Muscle layer of duodenum (tissue), 2 donors: Measurements from ENCODE around the gene HDAC11.

Experiments
- H3K27ac ChIP-seq: one replicate; pipeline ENCODE4 v1.7.0; 2013; ENCODE audit warnings: mild to moderate bottlenecking, low read length
- H3K27me3 ChIP-seq: one replicate; pipeline ENCODE4 v1.7.0; 2013; ENCODE audit warnings: low read depth, mild to moderate bottlenecking, control low read depth, low read length
- H3K36me3 ChIP-seq, 2 donors: one replicate each; pipeline ENCODE4 v1.7.0; 2013; ENCODE audit warnings: low read length in 2 of 2, control low read depth in 1 of 2, mild to moderate bottlenecking in 1 of 2; ENCODE audit not compliant: insufficient read depth in 2 of 2, control insufficient read depth in 1 of 2
- H3K4me1 ChIP-seq, 2 donors: one replicate each; pipeline ENCODE4 v1.7.0; 2013; ENCODE audit warnings: low read length in 2 of 2, mild to moderate bottlenecking in 2 of 2, control low read depth in 1 of 2, moderate library complexity in 1 of 2; ENCODE audit not compliant: insufficient read depth in 2 of 2, control insufficient read depth in 1 of 2
- H3K4me3 ChIP-seq, 2 donors: one replicate each; pipeline ENCODE4 v1.7.0; 2013; ENCODE audit warnings: low read length in 2 of 2, low read depth in 1 of 2, mild to moderate bottlenecking in 1 of 2
- H3K9me3 ChIP-seq, 2 donors: one replicate each; pipeline ENCODE4 v1.7.0; 2013; ENCODE audit warnings: low read length in 2 of 2, control low read depth in 1 of 2, mild to moderate bottlenecking in 1 of 2; ENCODE audit not compliant: control insufficient read depth in 1 of 2
- donor health status: healthy.

Gene HDAC11

DNA sequence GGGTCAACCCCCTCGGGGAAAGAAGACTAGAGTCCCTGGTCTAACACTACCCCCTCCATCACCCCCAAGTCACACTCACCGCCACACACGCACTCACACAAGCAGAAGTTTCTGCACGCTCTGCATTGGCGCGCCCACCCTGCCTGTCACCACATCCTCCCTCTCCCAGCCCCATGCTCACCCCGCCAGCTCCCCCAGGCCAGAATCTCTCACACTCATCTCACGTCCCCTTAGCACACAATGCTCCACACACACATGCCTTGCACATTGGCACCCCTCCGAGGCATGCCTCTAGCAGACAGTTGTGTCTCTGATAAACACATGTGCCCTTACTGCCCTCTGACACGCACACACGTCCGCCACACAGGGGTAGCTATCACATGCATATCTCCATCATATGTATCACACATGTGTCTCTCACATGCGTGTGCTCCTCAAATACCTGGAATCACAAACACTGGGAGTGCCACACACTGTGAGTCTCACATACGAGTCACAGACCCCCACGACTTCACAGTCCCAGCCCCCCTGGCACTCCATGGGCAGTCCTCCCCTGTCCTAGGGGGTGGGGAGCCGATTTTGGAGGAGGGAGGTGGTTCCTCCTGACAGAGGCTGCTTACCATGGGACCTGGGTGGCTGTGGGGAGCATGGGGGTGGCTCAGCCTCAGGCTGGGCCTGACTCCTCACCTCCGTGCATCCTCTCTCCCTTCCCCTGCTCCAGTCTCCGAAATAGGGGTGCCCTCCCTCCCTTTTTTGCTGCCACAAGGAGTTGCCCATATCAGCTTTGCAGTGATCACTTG is 69.7 kb downstream of the HDAC11 start:
- no peak overlapping the region for H3K27ac ChIP-seq
- no peaks in the 10 kb centered on the region for H3K9me3 ChIP-seq
- no peaks in the 10 kb centered on the region for H3K36me3 ChIP-seq
- H3K27me3 ChIP-seq = peaks cover 5% of the 10 kb centered on the region
- no peaks in the 10 kb centered on the region for H3K4me1 ChIP-seq
- peak overlapping the region; percentile 1 to 39 for H3K4me3 ChIP-seq

DNA sequence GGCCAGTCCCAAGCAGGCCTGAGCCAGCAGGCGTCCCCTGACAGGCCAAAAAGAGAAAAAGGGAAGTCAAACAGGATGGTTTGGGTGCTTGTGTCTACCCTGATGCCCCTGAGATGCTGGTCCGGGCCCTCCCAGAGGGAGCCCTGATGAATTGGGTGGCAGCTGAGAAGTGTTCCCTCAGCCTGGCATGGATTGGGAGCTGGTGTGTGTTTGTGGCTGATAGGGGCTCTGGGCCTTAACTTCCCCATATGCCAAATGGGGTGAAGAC is 70.3 kb downstream of the HDAC11 start:
- no peak overlapping the region for H3K27ac ChIP-seq
- peaks cover 5% of the 10 kb centered on the region for H3K27me3 ChIP-seq
- H3K36me3 ChIP-seq = no peaks in the 10 kb centered on the region
- no peaks in the 10 kb centered on the region for H3K9me3 ChIP-seq
- H3K4me3 ChIP-seq = peak overlapping the region; percentile 1 to 39
- H3K4me1 ChIP-seq = no peaks in the 10 kb centered on the region

DNA sequence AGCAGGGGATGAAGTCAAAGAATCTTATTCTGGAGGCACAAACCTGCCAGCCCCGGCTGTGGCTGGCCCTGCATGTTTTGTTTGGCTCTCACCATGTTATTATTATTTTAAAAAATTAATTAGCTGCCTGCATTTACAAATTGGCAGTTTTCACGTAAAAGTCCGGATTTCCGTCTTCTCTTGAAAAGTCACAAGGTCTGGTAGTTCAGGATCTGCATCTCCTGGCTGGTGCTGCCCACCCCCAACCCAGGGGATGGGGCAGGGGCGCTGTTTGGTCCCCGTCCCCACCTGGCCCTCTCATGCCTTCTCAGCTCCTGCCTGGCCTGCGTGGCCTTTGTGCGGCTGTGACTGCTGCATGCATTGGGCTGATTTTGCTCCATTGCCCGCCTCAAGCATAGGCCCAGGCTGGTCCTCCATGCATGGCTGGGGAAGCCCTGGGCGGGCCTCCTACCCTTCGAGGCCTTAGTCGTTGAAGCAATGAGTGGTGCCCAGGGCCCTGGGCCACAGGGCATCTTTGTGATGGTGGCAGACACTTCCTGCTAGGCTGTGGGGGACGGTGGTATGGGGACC is 70.8 kb downstream of the HDAC11 start:
- Histone ChIP-seq H3K4me3 (peak overlapping the region in 1 of 2 donors; percentile 1), H3K36me3 (no peaks in the 10 kb centered on the region), H3K9me3 (no peaks in the 10 kb centered on the region), H3K27me3 (peaks cover 5% of the 10 kb centered on the region), H3K27ac (no peak overlapping the region), H3K4me1 (no peaks in the 10 kb centered on the region)

DNA sequence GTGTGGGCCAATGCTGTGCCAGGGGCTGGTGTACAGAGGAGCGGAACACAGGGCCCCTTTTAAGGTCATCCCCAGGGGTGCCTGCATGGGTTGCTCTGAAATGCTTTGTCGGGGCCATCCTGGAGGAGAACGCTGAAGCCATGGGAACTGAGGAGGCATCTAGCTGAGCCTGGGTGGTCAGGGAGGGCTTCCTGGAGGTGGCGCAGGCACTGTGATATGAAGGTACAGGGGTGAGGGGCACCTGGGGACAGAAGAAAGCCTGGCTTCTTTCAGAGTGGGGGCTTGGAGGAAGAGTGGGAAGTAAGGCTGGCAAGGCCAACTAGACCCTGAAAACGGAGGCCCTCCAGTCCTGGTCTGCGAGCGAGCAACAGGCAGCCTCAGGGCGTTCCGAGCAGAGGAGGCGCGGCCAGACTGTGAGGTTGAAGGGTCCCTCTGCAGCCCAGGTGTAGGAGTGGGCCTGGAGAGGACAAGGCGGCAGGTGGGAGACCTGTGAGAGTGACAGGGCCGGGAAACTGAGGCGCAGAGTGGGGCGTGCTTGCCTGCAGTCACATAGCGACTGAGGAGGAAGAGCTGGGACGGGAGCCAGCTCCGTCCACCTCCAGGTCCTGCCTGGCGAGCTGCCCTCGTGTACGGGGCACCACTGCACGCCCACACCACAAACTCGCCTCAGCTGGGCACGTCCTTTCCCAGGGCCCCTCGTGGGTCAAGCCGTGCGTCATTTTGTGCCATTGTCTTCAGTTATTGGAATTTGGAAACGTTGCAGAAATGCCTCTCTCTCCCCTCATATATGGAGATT is 72.9 kb downstream of the HDAC11 start:
- H3K9me3 ChIP-seq = no peaks in the 10 kb centered on the region
- H3K27me3 ChIP-seq = peaks cover 5% of the 10 kb centered on the region
- H3K4me3 ChIP-seq = no peak overlapping the region
- H3K27ac ChIP-seq = no peak overlapping the region
- no peaks in the 10 kb centered on the region for H3K36me3 ChIP-seq
- H3K4me1 ChIP-seq = no peaks in the 10 kb centered on the region

DNA sequence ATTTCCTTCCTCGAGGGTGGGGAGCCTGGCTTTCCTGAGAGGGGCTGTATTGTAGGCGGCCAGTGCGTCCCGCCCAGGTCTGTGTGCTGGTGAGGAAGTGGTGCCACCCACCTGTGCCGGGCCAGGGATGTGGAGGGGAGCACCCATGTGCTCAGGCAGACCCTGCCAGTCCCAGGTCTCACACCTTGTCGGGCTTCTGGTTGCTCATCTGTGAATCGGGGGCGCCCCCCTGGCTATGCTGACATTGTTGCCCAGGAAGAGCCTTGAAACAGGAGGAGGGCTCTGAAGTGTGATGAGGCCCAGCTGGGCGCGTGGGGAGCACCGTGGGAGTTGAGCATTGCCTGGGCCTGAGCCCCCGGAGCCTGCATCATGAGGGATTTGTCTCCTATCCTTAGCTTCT is 73.6 kb downstream of the HDAC11 start:
- Histone ChIP-seq H3K36me3 (no peaks in the 10 kb centered on the region), H3K27me3 (peaks cover 5% of the 10 kb centered on the region), H3K27ac (no peak overlapping the region), H3K9me3 (no peaks in the 10 kb centered on the region), H3K4me1 (no peaks in the 10 kb centered on the region), H3K4me3 (no peak overlapping the region)

DNA sequence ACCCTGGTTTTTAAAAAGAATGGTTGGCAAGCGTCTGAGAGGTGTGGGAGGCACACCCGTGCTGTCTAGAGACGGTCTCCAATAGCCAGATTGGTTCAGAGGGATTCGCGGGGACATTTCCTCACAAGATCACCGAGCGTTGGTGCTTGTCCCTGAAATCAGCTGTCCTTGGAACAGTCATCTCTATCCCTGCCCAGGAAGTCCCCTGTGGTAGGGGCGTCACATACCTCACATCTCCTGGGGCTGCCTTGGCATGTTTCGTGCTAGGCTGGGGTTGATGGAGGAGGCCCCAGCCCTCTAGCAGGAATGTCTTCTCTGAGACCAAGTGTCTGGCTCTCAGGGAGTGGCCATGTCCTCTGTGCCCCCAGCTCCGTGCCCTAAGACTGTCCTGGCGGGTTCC is 75.6 kb downstream of the HDAC11 start:
- no peaks in the 10 kb centered on the region for H3K4me1 ChIP-seq
- H3K9me3 ChIP-seq = no peaks in the 10 kb centered on the region
- H3K27ac ChIP-seq = no peak overlapping the region
- H3K36me3 ChIP-seq = no peaks in the 10 kb centered on the region
- H3K4me3 ChIP-seq = no peak overlapping the region
- peaks cover 5% of the 10 kb centered on the region for H3K27me3 ChIP-seq
